ENCODE data around the gene HAUS1. TPM values are rescaled to one million over a fixed set of nuclear protein-coding genes. Genes with fewer than 3 reads are reported as not detected.

Gene HAUS1
- total and polyA plus RNA-seq, 2 experiments from 2014 or later: 163 to 216 TPM

DNA sequence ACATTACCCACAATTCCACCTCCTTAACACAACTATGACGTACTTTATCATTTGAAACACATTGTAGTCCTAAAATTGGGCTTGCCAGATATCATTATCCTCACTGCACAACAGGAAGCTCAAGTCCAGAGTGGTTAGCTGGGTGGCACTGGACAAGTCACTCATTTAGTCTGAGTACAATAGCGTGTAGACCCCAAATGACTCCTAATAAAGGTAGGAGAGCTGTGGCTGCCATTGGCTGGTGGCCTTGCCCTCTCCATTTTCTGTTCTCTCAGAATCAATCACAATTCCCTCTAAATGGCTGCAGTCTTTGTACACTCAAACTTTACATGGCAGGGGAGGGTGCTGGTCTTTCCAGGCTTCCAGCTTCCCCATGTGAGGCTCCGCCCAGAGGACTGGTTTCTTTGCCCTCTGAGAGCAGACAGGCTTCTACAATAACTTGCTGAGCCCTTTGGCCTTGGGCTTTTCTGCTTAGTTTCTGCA, 43.8 kb upstream of the HAUS1 start (continued):
- TF ChIP-seq, protein P1, sequence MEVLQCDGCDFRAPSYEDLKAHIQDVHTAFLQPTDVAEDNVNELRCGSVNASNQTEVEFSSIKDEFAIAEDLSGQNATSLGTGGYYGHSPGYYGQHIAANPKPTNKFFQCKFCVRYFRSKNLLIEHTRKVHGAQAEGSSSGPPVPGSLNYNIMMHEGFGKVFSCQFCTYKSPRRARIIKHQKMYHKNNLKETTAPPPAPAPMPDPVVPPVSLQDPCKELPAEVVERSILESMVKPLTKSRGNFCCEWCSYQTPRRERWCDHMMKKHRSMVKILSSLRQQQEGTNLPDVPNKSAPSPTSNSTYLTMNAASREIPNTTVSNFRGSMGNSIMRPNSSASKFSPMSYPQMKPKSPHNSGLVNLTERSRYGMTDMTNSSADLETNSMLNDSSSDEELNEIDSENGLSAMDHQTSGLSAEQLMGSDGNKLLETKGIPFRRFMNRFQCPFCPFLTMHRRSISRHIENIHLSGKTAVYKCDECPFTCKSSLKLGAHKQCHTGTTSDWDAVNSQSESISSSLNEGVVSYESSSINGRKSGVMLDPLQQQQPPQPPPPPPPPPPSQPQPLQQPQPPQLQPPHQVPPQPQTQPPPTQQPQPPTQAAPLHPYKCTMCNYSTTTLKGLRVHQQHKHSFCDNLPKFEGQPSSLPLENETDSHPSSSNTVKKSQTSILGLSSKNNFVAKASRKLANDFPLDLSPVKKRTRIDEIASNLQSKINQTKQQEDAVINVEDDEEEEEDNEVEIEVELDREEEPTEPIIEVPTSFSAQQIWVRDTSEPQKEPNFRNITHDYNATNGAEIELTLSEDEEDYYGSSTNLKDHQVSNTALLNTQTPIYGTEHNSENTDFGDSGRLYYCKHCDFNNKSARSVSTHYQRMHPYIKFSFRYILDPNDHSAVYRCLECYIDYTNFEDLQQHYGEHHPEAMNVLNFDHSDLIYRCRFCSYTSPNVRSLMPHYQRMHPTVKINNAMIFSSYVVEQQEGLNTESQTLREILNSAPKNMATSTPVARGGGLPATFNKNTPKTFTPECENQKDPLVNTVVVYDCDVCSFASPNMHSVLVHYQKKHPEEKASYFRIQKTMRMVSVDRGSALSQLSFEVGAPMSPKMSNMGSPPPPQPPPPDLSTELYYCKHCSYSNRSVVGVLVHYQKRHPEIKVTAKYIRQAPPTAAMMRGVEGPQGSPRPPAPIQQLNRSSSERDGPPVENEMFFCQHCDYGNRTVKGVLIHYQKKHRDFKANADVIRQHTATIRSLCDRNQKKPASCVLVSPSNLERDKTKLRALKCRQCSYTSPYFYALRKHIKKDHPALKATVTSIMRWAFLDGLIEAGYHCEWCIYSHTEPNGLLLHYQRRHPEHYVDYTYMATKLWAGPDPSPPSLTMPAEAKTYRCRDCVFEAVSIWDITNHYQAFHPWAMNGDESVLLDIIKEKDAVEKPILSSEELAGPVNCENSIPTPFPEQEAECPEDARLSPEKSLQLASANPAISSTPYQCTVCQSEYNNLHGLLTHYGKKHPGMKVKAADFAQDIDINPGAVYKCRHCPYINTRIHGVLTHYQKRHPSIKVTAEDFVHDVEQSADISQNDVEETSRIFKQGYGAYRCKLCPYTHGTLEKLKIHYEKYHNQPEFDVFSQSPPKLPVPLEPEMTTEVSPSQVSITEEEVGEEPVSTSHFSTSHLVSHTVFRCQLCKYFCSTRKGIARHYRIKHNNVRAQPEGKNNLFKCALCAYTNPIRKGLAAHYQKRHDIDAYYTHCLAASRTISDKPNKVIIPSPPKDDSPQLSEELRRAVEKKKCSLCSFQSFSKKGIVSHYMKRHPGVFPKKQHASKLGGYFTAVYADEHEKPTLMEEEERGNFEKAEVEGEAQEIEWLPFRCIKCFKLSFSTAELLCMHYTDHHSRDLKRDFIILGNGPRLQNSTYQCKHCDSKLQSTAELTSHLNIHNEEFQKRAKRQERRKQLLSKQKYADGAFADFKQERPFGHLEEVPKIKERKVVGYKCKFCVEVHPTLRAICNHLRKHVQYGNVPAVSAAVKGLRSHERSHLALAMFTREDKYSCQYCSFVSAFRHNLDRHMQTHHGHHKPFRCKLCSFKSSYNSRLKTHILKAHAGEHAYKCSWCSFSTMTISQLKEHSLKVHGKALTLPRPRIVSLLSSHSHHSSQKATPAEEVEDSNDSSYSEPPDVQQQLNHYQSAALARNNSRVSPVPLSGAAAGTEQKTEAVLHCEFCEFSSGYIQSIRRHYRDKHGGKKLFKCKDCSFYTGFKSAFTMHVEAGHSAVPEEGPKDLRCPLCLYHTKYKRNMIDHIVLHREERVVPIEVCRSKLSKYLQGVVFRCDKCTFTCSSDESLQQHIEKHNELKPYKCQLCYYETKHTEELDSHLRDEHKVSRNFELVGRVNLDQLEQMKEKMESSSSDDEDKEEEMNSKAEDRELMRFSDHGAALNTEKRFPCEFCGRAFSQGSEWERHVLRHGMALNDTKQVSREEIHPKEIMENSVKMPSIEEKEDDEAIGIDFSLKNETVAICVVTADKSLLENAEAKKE (CRISPR knock-in tag; IDR thresholded peaks at IDR 0.05): no peak
- TF ChIP-seq JUNB (IDR thresholded peaks at IDR 0.05; ENCODE audit: unreplicated experiment): no peak
- TF ChIP-seq NANOG (IDR thresholded peaks at IDR 0.05; ENCODE audit: borderline replicate concordance): no peak
- TF ChIP-seq ZNF331 (CRISPR knock-in tag; IDR thresholded peaks at IDR 0.05; ENCODE audit: low read depth): no peak
- TF ChIP-seq EZH2phosphoT487 (IDR thresholded peaks at IDR 0.05; ENCODE audit: unreplicated experiment): no peak
- TF ChIP-seq ZNF114 (CRISPR knock-in tag; IDR thresholded peaks at IDR 0.05): no peak
- TF ChIP-seq STAT1 (IDR thresholded peaks at IDR 0.05; ENCODE audit: unreplicated experiment): no peak
- no peak for TF ChIP-seq POLR2AphosphoS5 (IDR thresholded peaks at IDR 0.05; ENCODE audit: low read depth)
- TF ChIP-seq, protein P2, sequence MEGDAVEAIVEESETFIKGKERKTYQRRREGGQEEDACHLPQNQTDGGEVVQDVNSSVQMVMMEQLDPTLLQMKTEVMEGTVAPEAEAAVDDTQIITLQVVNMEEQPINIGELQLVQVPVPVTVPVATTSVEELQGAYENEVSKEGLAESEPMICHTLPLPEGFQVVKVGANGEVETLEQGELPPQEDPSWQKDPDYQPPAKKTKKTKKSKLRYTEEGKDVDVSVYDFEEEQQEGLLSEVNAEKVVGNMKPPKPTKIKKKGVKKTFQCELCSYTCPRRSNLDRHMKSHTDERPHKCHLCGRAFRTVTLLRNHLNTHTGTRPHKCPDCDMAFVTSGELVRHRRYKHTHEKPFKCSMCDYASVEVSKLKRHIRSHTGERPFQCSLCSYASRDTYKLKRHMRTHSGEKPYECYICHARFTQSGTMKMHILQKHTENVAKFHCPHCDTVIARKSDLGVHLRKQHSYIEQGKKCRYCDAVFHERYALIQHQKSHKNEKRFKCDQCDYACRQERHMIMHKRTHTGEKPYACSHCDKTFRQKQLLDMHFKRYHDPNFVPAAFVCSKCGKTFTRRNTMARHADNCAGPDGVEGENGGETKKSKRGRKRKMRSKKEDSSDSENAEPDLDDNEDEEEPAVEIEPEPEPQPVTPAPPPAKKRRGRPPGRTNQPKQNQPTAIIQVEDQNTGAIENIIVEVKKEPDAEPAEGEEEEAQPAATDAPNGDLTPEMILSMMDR (conservative IDR thresholded peaks at IDR 0.05; ENCODE audit: low read depth in 2 of 2): no peak
- TF ChIP-seq, protein P3, sequence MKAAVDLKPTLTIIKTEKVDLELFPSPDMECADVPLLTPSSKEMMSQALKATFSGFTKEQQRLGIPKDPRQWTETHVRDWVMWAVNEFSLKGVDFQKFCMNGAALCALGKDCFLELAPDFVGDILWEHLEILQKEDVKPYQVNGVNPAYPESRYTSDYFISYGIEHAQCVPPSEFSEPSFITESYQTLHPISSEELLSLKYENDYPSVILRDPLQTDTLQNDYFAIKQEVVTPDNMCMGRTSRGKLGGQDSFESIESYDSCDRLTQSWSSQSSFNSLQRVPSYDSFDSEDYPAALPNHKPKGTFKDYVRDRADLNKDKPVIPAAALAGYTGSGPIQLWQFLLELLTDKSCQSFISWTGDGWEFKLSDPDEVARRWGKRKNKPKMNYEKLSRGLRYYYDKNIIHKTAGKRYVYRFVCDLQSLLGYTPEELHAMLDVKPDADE (IDR thresholded peaks at IDR 0.05): no peak
- TF ChIP-seq, protein P4, sequence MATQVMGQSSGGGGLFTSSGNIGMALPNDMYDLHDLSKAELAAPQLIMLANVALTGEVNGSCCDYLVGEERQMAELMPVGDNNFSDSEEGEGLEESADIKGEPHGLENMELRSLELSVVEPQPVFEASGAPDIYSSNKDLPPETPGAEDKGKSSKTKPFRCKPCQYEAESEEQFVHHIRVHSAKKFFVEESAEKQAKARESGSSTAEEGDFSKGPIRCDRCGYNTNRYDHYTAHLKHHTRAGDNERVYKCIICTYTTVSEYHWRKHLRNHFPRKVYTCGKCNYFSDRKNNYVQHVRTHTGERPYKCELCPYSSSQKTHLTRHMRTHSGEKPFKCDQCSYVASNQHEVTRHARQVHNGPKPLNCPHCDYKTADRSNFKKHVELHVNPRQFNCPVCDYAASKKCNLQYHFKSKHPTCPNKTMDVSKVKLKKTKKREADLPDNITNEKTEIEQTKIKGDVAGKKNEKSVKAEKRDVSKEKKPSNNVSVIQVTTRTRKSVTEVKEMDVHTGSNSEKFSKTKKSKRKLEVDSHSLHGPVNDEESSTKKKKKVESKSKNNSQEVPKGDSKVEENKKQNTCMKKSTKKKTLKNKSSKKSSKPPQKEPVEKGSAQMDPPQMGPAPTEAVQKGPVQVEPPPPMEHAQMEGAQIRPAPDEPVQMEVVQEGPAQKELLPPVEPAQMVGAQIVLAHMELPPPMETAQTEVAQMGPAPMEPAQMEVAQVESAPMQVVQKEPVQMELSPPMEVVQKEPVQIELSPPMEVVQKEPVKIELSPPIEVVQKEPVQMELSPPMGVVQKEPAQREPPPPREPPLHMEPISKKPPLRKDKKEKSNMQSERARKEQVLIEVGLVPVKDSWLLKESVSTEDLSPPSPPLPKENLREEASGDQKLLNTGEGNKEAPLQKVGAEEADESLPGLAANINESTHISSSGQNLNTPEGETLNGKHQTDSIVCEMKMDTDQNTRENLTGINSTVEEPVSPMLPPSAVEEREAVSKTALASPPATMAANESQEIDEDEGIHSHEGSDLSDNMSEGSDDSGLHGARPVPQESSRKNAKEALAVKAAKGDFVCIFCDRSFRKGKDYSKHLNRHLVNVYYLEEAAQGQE (IDR thresholded peaks at IDR 0.05; ENCODE audit: unreplicated experiment): no peak

Measured in GM23338 (cell line).